Endothelial cell of umbilical vein (primary cell): ENCODE results near the gene MTA1. TPM values are rescaled to one million over a fixed set of nuclear protein-coding genes. Genes with fewer than 3 reads are reported as not detected.

Experiments
- BruUV-seq: library from RNA; stranded (reverse); fragments of 400-500 nt; replicated peaks from 2 replicates; lab custom pipeline; 2021; lab: Mats Ljungman, UMichigan
- CTCF ChIA-PET: fragments of 300-600, 350-600 bp; sonication (Branson Sonifier 250); formaldehyde crosslinking; loops from one replicate; lab custom pipeline; 2021; ENCODE audit warnings: antibody characterized with exemption, inconsistent platforms; lab: Charles Lee
- POLR2A ChIA-PET: fragments of 300-600, 350-600 bp; sonication (Branson Sonifier 250); formaldehyde crosslinking; loops from one replicate; lab custom pipeline; 2021; ENCODE audit warnings: antibody characterized with exemption, inconsistent platforms; lab: Charles Lee
- DNase-seq: peaks from one replicate; pipeline ENCODE4 v3.0.0-alpha.2; 2011; ENCODE audit warnings: low read depth, low spot score
- FAIRE-seq: peaks from 2 replicates; lab custom pipeline; 2011; peaks lifted over from hg19 to GRCh38; lab: Jason Lieb, UNC
- H2AFZ ChIP-seq: 2 replicates; pipeline ENCODE4 v1.6.0; 2012; ENCODE audit warnings: low read depth, low read length, control low read depth, inconsistent platforms
- H3K27ac ChIP-seq: 2 replicates; pipeline ENCODE4 v1.5.1; 2011; ENCODE audit warnings: low read depth, mild to moderate bottlenecking, control low read depth, low read length, moderate library complexity; ENCODE audit not compliant: insufficient read depth
- H3K27me3 ChIP-seq, 2 experiments: 2 replicates each; pipeline versions ENCODE4 v1.6.0 to v1.6.1; 2011; ENCODE audit warnings: low read length in 2 of 2, mixed read lengths in 1 of 2; ENCODE audit not compliant: control insufficient read depth in 2 of 2, insufficient read depth in 2 of 2
- H3K36me3 ChIP-seq, 2 experiments: 2 replicates in 1 of 2; 3 replicates in 1 of 2; pipeline ENCODE4 v1.5.1; 2011; ENCODE audit warnings: low read length in 2 of 2, mild to moderate bottlenecking in 1 of 2, moderate library complexity in 1 of 2; ENCODE audit not compliant: control insufficient read depth in 2 of 2, insufficient read depth in 2 of 2; ENCODE audit errors: extremely low read depth in 1 of 2
- H3K4me1 ChIP-seq: 3 replicates; pipeline ENCODE4 v1.5.1; 2011; ENCODE audit warnings: mild to moderate bottlenecking, low read length; ENCODE audit not compliant: control insufficient read depth, insufficient read depth; ENCODE audit errors: extremely low read depth
- H3K4me2 ChIP-seq: 2 replicates; pipeline ENCODE4 v1.6.1; 2011; ENCODE audit warnings: low read length, control low read depth, mixed read lengths; ENCODE audit not compliant: insufficient read depth
- H3K4me3 ChIP-seq, 3 experiments: fragments of 200-600 bp in 1 of 3; sonication (generic), shearing (Covaris generic) in 1 of 3; replicated peaks in 1 of 3; 2 replicates each; pipeline ENCODE4 v1.5.1; 2011 to 2016; ENCODE audit warnings: control low read depth in 3 of 3, low read length in 3 of 3, mild to moderate bottlenecking in 2 of 3, inconsistent platforms in 1 of 3, low read depth in 1 of 3, moderate library complexity in 1 of 3; ENCODE audit not compliant: insufficient read depth in 1 of 3
- H3K79me2 ChIP-seq: 2 replicates; pipeline ENCODE4 v1.6.0; 2012; ENCODE audit warnings: low read length, inconsistent platforms; ENCODE audit not compliant: control insufficient read depth, insufficient read depth
- H3K9ac ChIP-seq: replicated peaks from 2 replicates; pipeline ENCODE3; 2011; ENCODE audit warnings: low read length, control low read depth; ENCODE audit not compliant: insufficient read depth; ENCODE audit errors: extremely low read depth
- H3K9me1 ChIP-seq: replicated peaks from 3 replicates; pipeline ENCODE4 v1.6.0; 2011; ENCODE audit warnings: mild to moderate bottlenecking, low read length; ENCODE audit not compliant: control insufficient read depth, insufficient read depth; ENCODE audit errors: extremely low read depth
- H3K9me3 ChIP-seq: replicated peaks from 2 replicates; pipeline ENCODE4 v1.5.1; 2012; ENCODE audit warnings: low read length, inconsistent platforms; ENCODE audit not compliant: control insufficient read depth, insufficient read depth
- H4K20me1 ChIP-seq: replicated peaks from 2 replicates; pipeline ENCODE3; 2011; ENCODE audit warnings: mild to moderate bottlenecking, low read length; ENCODE audit not compliant: control insufficient read depth, insufficient read depth; ENCODE audit errors: extremely low read depth
- CTCF ChIP-seq, 2 donors: IDR thresholded peaks; 1 replicate in 1 of 2; 2 replicates in 1 of 2; pipeline ENCODE4 v1.5.1; 2011; ENCODE audit warnings: low read length in 2 of 2, mild to moderate bottlenecking in 2 of 2, moderate library complexity in 2 of 2, control low read depth in 1 of 2, inconsistent platforms in 1 of 2, low read depth in 1 of 2; ENCODE audit not compliant: insufficient read depth in 1 of 2; ENCODE audit errors: extremely low read depth in 1 of 2
- EZH2 ChIP-seq: IDR thresholded peaks from 2 replicates; pipeline ENCODE4 v1.6.1; 2012; ENCODE audit warnings: borderline replicate concordance, low read depth, mild to moderate bottlenecking, moderate library complexity, low read length, inconsistent platforms; ENCODE audit not compliant: severe bottlenecking
- FOS ChIP-seq: IDR thresholded peaks from 2 replicates; pipeline ENCODE4 v1.6.1; 2011; ENCODE audit warnings: mild to moderate bottlenecking, low read length, moderate library complexity, borderline replicate concordance; ENCODE audit not compliant: insufficient read depth
- GATA2 ChIP-seq: IDR thresholded peaks from 2 replicates; pipeline ENCODE4 v1.7.0; 2011; ENCODE audit warnings: low read depth, mild to moderate bottlenecking, moderate library complexity, mixed read lengths, low read length; ENCODE audit not compliant: insufficient read length, insufficient read depth
- JUN ChIP-seq: IDR thresholded peaks from 2 replicates; pipeline ENCODE4 v1.6.1; 2011; ENCODE audit warnings: borderline replicate concordance, low read depth; ENCODE audit not compliant: insufficient read length, insufficient read depth
- MYC ChIP-seq: IDR thresholded peaks from one replicate; pipeline ENCODE4 v1.6.1; 2011; ENCODE audit warnings: mild to moderate bottlenecking, low read depth, low read length
- POLR2A ChIP-seq: IDR thresholded peaks from 2 replicates; pipeline ENCODE4 v1.6.1; 2012; ENCODE audit warnings: low read depth, mild to moderate bottlenecking, control low read depth, low read length
- POLR2AphosphoS5 ChIP-seq: IDR thresholded peaks from 2 replicates; pipeline ENCODE4 v1.6.1; 2012; ENCODE audit warnings: low read depth, mild to moderate bottlenecking, control low read depth, low read length, moderate library complexity; ENCODE audit not compliant: insufficient read depth
- dilution Hi-C: fragments of 300-500 bp; cut with MboI; formaldehyde crosslinking; loops from one replicate; pipeline ENCODE4 v1.15.0; 2019; ENCODE audit warnings: low sequenced_read_pairs; ENCODE audit not compliant: extremely low pct_ligation_motif_present
- intact Hi-C: fragments of 100-400 bp; cut with micrococcal nuclease; formaldehyde crosslinking; loops from one replicate; pipeline ENCODE4 v1.10.0; 2022
- polyA plus RNA-seq, 4 experiments: library from polyadenylated mRNA; depleted of rRNA in 3 of 4; stranded (reverse) in 3 of 4; unstranded in 1 of 4; fragments of >200 nt; gene quantifications; 2 replicates each; pipeline versions ENCODE4 v1.2.1 to v1.2.3, GENCODE V29; 2011 to 2012; ENCODE audit warnings: missing spikeins in 1 of 4
- total RNA-seq: library from RNA; stranded (reverse); gene quantifications from 2 replicates; pipeline ENCODE4 v1.2.3, GENCODE V29; 2021
- TF ChIP-seq, protein P1 (sequence below): IDR thresholded peaks from 2 replicates; pipeline ENCODE4 v1.6.1; 2011; ENCODE audit not compliant: insufficient read depth, insufficient read length

MTA1 gene
- total and polyA plus RNA-seq, 2 donors (not counting 3 experiments of a cell fraction or from before 2014, with no cell fraction given), result 85.2 to 167 TPM

DNA sequence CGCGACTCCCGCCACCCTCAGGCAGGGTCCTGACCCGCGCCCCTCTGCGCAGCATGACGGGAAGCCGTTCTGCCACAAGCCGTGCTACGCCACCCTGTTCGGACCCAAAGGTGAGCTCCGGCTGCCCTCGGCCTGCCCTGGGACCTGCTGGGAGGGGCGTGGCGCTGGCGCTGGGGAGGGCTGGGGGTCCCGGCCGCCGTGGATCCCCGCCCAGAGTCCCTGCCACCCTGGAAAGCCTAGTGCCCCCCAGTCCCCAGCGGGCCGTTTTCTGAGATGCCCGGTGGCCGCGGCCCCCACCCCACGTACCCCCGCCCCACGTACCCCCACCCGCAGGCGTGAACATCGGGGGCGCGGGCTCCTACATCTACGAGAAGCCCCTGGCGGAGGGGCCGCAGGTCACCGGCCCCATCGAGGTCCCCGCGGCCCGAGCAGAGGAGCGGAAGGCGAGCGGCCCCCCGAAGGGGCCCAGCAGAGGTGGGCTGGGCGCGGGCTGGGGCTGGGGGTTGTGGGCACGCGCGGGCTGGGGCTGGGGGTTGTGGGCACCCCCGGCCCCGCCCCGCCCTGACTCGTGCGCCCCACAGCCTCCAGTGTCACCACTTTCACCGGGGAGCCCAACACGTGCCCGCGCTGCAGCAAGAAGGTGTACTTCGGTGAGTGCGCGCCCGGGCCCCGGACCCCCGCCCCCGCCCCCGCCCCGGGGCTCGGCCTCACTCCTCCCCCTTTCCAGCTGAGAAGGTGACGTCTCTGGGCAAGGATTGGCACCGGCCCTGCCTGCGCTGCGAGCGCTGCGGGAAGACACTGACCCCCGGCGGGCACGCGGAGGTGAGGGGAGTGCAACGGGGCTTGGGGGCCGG lies 59.0 kb downstream of the MTA1 start:
- FAIRE-seq (no peak), DNase-seq (no peak)
- TF ChIP-seq POLR2AphosphoS5, result no peak
- TF ChIP-seq FOS, result no peak
- TF ChIP-seq EZH2, result no peak
- TF ChIP-seq MYC, result no peak
- TF ChIP-seq, protein P1, sequence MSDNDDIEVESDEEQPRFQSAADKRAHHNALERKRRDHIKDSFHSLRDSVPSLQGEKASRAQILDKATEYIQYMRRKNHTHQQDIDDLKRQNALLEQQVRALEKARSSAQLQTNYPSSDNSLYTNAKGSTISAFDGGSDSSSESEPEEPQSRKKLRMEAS, result no peak
- no peak for TF ChIP-seq CTCF (IDR thresholded peaks at IDR 0.05; ENCODE audit: extremely low read depth in 1 of 2, insufficient read depth in 1 of 2, low read depth in 1 of 2, low read length in 2 of 2)
- TF ChIP-seq POLR2A, result no peak
- no peak for TF ChIP-seq GATA2
- no peak for TF ChIP-seq JUN
- ChIA-PET CTCF (interaction anchor here (0.6 kb wide), 1 partner anchor 110 kb away, joined by 3 read pairs; no protein-coding TSS in a partner anchor), POLR2A (no interaction called here)
- H3K9me3 ChIP-seq, result no peaks in the 10 kb centered on the region
- H3K4me1 ChIP-seq, result peaks cover 29% of the 10 kb centered on the region
- H3K27ac ChIP-seq, result no peak overlapping the region
- intact Hi-C loops (no loop called here), dilution Hi-C loops (no loop called here)
- no peaks in the 10 kb centered on the region for H4K20me1 ChIP-seq
- no TSS peak for BruUV-seq
- H3K27me3 ChIP-seq, result no peaks in the 10 kb centered on the region
- H3K4me3 ChIP-seq, result no peak overlapping the region
- H3K4me2 ChIP-seq, result no peak overlapping the region
- peaks cover 10% of the 10 kb centered on the region for H3K79me2 ChIP-seq
- H3K9me1 ChIP-seq, result no peaks in the 10 kb centered on the region
- H3K9ac ChIP-seq, result no peak overlapping the region
- H3K36me3 ChIP-seq, result peaks cover 3 to 5% of the 10 kb centered on the region in 2 experiments
- no peak overlapping the region for H2AFZ ChIP-seq
